ENCODE measurements around the gene ISCA2.
"Not testable (repeated sequence)": the region's sequence is repeated elsewhere in the genome, so short reads cannot be mapped to it uniquely, and the experiment has no call there.

Gene ISCA2, protein sequence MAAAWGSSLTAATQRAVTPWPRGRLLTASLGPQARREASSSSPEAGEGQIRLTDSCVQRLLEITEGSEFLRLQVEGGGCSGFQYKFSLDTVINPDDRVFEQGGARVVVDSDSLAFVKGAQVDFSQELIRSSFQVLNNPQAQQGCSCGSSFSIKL

DNA sequence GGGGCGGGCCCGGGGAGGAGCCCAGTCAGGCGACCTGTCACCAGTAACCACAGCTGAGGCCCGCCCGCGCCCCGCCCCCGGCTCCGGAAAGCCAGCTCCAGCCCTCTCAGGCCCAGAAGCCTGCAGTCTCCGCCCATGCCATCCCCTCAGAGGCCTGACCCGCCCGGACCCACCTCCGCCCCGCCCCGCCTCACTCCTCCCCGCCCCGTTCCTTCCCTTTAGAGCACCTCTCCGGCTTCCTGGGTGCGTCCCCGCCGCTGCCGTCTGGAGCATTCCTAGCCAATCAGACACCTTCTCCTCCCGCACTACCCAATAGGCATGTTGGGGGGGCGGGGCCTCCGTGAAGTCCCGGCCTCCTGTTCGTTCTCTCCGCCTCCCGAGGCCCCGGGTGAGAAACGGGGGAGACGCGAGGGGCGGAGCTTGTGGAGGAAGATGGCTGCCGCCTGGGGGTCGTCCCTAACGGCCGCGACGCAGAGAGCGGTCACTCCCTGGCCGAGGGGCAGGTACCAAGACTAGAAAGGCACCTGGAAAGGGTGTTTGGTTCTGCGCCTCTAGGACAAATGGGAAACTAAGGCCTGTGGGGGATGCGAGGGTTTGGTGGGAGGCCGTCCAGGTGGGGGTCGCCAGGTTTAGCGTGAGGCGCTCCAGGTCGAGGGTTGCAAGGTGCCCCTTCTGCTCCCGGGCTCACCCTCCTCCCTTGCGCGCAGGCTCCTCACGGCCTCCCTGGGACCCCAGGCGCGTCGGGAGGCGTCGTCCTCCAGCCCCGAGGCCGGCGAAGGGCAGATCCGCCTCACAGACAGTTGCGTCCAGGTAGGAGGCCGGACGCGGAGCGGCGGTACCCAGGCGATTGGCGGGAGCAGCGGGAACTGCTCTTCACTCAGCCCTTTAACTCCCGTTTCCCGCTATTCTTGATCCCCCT is at the start of gene ISCA2:
Gene ISCA2 (plus strand): TSS at position 423 of the 919 bp plus-strand sequence. CDS start 10 bp downstream, at position 433.
- H3K36me3 Mint-ChIP-seq = peaks cover 2% of the 10 kb centered on the region
- no peaks in the 10 kb centered on the region for H3K27me3 Mint-ChIP-seq
- H3K4me3 Mint-ChIP-seq = no peak within 1 kb of the TSS
- H3K27ac Mint-ChIP-seq = peak within 1 kb of the TSS; percentile 94
- H3K4me1 Mint-ChIP-seq (ENCODE audit: low read depth) = peaks cover 39% of the 10 kb centered on the region
- no peaks in the 10 kb centered on the region for H3K9me3 Mint-ChIP-seq (ENCODE audit: low read depth)

DNA sequence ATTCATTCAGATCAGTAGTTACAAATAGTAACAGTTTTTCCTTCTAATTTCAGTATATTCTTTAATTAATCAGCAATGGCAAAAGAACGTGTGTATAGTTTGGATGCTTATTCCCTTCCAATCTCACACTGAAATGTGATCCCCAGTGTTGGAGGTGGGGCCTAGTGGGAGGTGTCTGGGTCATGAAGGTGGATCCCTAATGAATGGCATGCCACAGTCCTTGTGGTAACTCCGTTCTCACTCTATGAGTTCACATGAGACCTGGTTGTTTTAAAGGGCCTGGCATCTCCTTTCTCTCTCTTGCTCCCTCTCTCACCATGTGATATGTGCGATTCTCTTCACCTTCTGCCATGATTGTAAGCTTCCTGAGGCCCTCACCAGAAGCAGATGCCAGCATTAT is 48.7 kb upstream of the ISCA2 start:
- Mint-ChIP-seq H3K4me1 (ENCODE audit: low read depth) (no peaks in the 10 kb centered on the region), H3K4me3 (no peak overlapping the region), H3K27me3 (peaks cover 6% of the 10 kb centered on the region), H3K27ac (no peak overlapping the region), H3K36me3 (no peaks in the 10 kb centered on the region), H3K9me3 (ENCODE audit: low read depth) (peaks cover 3% of the 10 kb centered on the region)

DNA sequence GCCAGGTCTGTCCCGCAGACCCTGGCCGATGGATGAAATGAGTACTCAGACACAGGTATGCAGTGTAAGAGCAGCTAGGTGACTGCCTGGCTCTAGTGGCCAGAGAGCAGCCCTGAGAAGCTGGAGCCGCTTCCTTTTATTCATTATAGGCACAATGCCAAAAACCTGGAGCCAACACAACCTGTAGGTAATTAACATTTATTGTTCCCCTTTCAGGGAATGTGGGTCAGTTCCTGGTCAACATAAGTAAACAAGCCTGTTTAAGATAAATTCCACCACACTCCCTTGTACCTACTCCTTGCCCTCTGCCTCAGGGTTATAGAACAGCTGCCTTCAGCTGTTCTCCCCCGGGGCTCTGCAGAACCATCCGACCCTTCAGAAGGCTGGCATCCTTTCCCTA is 39.2 kb upstream of the ISCA2 start:
- not testable (repeated sequence) for H3K4me3 Mint-ChIP-seq; H3K4me1 Mint-ChIP-seq (ENCODE audit: low read depth); H3K9me3 Mint-ChIP-seq (ENCODE audit: low read depth); H3K36me3 Mint-ChIP-seq; H3K27me3 Mint-ChIP-seq; H3K27ac Mint-ChIP-seq

DNA sequence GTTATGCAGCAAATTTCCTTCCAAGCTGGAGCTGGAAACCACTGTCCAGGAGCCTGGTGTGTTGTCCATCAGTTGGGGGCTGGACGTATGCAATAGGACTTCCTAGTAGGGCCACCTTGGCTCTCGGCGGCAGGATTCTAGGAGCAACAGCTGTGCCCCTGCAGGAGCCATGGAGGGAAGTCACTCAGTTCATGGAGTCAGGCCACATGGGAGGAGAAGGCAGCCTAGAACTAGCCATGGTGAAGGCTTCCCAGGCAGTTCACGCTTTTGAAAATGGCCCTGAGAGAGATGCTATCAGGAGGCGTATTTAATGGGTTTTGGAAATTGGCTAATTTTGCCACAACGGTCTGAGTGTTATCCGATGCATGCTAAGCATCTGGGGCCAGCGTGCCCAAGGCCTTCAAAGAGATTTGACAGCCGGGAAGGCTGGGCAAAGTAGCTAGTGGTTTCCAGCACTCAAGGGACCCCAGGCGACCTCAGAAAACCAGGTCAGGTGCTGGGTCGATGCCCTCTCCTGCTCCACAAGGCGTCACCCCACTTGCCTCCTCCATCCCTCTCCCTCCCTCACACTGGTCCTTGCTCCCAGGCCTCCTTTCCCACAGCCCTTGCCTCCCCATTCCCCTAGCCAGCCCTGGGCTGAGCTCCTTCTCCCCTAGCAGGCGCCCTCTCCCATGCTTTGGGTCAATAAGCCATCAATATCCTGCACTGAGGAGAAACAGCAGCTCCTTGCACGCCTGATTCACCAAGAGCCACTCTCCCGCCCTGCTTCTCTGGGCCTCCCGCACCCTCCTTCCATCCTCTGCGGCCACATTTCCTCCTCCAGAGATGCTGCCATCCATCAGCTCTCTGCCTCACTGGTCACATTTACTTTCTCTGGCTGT is 36.6 kb upstream of the ISCA2 start:
- H3K9me3 Mint-ChIP-seq (ENCODE audit: low read depth) = no peaks in the 10 kb centered on the region
- peaks cover 2% of the 10 kb centered on the region for H3K36me3 Mint-ChIP-seq
- H3K4me1 Mint-ChIP-seq (ENCODE audit: low read depth) = no peaks in the 10 kb centered on the region
- no peak overlapping the region for H3K4me3 Mint-ChIP-seq
- no peak overlapping the region for H3K27ac Mint-ChIP-seq
- peaks cover 4% of the 10 kb centered on the region for H3K27me3 Mint-ChIP-seq

DNA sequence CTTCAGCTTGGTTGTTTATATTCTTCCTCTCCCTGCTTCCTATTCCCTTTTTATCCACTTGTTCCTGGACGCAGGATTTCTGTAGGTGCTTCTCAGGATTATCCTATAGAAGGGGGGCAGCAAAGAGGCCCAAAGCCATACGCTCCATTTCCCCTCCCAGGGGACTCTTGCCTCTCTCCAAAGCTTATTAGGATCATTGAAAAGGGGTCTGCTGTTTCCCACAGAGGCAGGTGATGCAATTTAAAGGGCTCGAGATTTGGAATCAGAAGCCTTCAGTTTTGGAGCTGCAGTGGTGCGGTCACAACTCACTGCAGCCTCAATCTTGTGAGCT is 36.0 kb upstream of the ISCA2 start:
- Mint-ChIP-seq H3K4me1 (ENCODE audit: low read depth) (no peaks in the 10 kb centered on the region), H3K9me3 (ENCODE audit: low read depth) (no peaks in the 10 kb centered on the region), H3K27ac (no peak overlapping the region), H3K27me3 (peaks cover 4% of the 10 kb centered on the region), H3K4me3 (no peak overlapping the region), H3K36me3 (peaks cover 2% of the 10 kb centered on the region)

DNA sequence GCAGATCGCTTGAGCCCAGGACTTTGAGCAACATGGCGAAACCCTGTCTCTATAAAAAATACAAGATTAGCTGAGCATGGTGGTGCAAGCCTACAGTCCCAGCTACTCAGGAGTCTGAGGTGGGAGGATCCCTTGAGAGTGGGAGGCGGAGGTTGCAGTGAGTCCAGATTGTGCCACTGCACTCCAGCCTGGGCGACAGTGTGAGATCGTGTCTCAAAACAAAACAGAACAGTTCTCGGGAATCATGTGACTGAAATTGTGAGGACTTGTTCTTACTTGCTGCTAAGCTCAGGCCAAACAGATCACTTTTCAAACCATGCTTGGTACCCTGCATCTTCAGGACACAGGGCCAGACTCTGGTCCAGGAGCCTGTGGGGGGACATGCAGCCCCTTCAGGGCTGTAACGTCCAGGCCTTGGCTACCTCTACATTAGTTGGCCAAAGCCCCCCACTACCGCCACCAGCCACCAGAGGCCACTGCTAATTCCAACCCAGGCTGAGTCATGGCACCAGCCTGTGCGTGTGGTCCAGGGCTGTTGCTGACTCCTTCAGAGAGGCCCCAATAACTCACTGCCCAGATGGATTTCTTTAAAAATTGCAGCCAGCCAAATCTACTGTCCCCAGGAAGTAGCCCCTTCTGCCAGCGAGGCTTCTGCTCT is 34.1 kb upstream of the ISCA2 start:
- no peaks in the 10 kb centered on the region for H3K4me1 Mint-ChIP-seq (ENCODE audit: low read depth)
- H3K27ac Mint-ChIP-seq = no peak overlapping the region
- peaks cover 4% of the 10 kb centered on the region for H3K27me3 Mint-ChIP-seq
- H3K4me3 Mint-ChIP-seq = no peak overlapping the region
- H3K36me3 Mint-ChIP-seq = no peaks in the 10 kb centered on the region
- no peaks in the 10 kb centered on the region for H3K9me3 Mint-ChIP-seq (ENCODE audit: low read depth)

DNA sequence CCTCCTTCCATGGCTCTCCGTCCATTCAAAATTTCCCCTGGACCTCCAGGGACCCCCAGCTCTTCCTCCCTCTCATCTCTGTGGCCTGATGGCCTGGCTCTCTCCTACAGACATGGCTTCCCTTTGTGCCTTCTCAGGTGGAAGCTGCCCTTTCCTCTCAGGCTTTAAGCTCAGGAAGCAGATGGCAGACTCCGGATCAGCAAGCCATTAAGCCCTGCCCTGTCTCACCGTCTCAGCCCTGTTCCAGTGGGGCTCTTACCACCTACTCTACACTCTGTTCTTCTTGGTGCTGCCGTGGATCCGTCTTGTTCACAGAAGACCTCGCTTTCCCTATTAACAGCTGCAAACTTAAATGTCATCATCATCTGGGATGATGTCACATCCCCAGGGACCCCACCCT is 33.6 kb upstream of the ISCA2 start:
- Mint-ChIP-seq H3K27me3 (peaks cover 4% of the 10 kb centered on the region), H3K4me3 (no peak overlapping the region), H3K4me1 (ENCODE audit: low read depth) (no peaks in the 10 kb centered on the region), H3K9me3 (ENCODE audit: low read depth) (no peaks in the 10 kb centered on the region), H3K27ac (no peak overlapping the region), H3K36me3 (no peaks in the 10 kb centered on the region)

DNA sequence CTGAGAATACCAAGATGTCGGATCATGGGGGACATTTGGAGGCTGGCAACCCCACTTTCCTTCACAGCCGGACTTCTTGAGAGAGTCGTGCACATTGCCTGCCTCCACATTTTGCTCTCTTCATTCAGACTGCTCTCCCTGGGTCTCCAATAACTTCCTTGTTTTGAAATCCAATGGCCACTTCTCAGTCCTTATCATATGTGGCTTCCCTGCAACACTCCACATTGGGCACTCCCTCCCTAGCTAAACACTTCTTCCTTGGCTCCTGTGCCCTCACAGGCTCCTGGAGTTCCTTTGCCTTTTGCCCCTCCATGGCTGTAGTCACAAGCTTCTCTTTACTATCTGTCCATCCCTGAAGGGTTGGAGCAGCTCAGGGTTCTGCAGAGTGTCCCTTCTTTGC is 30.6 kb upstream of the ISCA2 start:
- H3K4me1 Mint-ChIP-seq (ENCODE audit: low read depth) = no peaks in the 10 kb centered on the region
- H3K36me3 Mint-ChIP-seq = no peaks in the 10 kb centered on the region
- no peak overlapping the region for H3K27ac Mint-ChIP-seq
- no peak overlapping the region for H3K4me3 Mint-ChIP-seq
- H3K9me3 Mint-ChIP-seq (ENCODE audit: low read depth) = no peaks in the 10 kb centered on the region
- H3K27me3 Mint-ChIP-seq = peaks cover 4% of the 10 kb centered on the region

DNA sequence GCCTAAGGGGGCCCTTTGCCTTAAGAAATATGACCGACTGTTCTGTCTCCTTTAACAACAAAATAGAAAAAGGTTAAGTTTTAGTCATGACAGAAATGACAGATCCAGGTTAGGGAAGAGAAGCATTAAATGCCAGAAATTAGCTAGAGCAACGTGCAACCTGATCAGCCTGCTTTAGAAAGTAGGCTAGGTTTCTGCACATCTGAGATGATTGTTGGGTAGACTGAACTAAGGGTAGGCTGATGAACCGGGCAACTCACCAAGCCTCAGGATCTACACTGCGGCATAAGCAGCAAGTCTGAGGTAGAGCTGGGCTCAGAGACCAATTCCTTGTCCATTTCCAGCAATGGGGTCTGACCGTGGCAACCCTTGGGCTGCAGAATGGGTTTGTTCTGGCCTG is 29.9 kb upstream of the ISCA2 start:
- no peaks in the 10 kb centered on the region for H3K4me1 Mint-ChIP-seq (ENCODE audit: low read depth)
- H3K9me3 Mint-ChIP-seq (ENCODE audit: low read depth) = no peaks in the 10 kb centered on the region
- no peaks in the 10 kb centered on the region for H3K36me3 Mint-ChIP-seq
- no peak overlapping the region for H3K4me3 Mint-ChIP-seq
- H3K27ac Mint-ChIP-seq = no peak overlapping the region
- peaks cover 4% of the 10 kb centered on the region for H3K27me3 Mint-ChIP-seq

DNA sequence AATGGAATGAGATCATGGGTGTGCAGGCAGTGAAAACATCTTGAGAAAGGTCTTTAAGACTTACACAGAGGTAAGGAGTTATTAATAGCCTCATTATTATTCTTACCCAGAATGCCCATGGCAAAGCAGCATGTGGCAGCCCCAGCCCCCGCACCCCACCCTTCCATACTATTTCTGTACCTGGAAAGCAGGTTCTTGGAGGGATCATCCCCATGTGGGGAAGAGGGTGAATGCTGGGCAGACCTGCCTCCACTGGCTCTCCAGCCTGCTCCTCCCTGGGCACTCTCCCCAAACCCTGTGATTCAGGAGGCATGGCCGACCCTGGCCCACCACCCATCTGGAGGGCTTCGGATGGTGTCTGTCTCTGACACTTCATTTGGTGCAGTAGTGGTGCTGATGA is 28.8 kb upstream of the ISCA2 start:
- no peaks in the 10 kb centered on the region for H3K36me3 Mint-ChIP-seq
- H3K27me3 Mint-ChIP-seq = peaks cover 4% of the 10 kb centered on the region
- H3K9me3 Mint-ChIP-seq (ENCODE audit: low read depth) = no peaks in the 10 kb centered on the region
- H3K4me3 Mint-ChIP-seq = no peak overlapping the region
- no peak overlapping the region for H3K27ac Mint-ChIP-seq
- no peaks in the 10 kb centered on the region for H3K4me1 Mint-ChIP-seq (ENCODE audit: low read depth)

DNA sequence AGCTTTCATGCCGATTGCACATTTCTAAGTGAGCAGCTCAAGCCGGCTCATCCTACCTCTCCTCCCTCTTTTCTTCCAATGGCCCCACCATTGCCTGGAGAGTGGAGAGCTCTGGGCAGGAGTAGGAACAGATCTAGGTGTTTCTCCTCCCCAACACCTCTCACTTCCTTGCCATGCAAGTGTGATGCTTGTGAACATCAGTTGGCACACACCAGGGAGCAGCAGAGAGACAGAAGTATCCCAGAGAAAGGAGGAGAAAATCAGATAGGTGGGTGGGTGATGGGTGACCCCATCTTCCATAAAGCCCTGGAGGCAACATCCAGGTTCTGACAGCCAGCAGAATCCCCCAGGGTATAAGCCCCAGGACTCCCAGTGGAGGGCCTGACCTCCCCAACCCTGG is 28.2 kb upstream of the ISCA2 start:
- Mint-ChIP-seq H3K4me3 (no peak overlapping the region), H3K4me1 (ENCODE audit: low read depth) (no peaks in the 10 kb centered on the region), H3K27me3 (no peaks in the 10 kb centered on the region), H3K9me3 (ENCODE audit: low read depth) (no peaks in the 10 kb centered on the region), H3K27ac (no peak overlapping the region), H3K36me3 (no peaks in the 10 kb centered on the region)

DNA sequence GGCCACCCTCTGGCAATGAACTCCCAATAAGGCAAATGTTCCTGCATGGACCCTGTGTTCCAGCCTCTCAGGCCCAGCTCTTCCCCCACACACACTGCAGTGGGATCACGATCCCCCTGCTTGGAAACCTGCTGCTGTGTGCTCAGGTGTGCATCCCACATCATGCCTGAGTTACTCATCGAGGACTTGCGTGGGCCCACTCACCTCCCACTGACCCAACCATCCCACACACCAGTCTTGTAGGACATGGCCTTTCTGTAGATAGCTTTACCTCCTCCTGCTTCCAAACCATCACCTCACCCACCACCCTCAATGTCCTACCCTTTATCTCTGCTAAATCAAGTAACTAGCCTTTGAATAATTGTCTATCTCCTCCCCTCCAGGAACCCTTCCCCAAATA is 25.1 kb upstream of the ISCA2 start:
- H3K9me3 Mint-ChIP-seq (ENCODE audit: low read depth) = no peaks in the 10 kb centered on the region
- no peak overlapping the region for H3K4me3 Mint-ChIP-seq
- H3K4me1 Mint-ChIP-seq (ENCODE audit: low read depth) = no peaks in the 10 kb centered on the region
- H3K36me3 Mint-ChIP-seq = no peaks in the 10 kb centered on the region
- H3K27me3 Mint-ChIP-seq = no peaks in the 10 kb centered on the region
- H3K27ac Mint-ChIP-seq = no peak overlapping the region

DNA sequence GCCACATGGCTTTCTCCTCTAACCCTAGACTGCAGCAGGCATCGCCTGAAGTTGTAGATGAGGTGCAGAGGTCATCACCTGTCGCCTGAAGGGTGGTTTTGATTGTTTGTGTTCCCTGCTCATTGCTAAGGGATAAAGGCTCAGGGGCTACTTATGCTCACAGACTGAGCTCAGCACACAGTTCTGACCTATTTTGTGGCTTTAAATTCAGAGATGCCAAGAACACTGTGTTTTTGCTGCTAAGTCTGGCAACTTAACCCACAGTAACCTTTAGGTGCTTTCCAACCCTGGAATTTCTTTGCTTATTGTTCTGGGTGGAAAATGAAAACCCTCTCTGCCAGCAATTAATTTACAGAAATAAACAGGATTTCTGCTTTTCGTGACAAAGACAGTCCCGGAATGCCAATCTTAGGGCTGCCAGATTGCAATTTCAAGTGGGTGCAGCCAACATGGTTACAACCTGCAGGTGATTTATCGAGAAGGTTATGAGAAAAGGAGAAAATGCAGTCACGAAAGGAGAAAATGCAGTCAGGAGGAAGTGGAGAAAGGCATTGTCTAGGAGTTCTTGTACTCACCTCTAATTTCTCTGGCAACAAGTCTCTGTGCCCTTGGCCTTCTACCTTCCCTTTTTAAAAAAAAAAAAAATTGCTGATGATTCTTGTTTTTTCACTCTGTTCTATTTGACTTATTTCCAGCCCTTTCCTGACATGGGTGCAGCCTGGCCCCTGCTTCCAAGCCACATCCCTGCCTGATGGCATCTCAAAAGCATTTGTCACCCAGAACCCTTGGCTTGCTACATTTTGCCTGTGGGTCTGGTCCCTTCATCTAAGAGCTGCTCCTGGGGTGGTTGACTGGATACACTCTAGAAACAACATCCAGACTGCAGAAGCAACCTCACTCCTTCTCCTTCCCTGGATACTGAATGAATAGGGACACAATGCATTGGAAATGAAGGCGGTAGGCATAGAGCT is 23.7 kb upstream of the ISCA2 start:
- Mint-ChIP-seq H3K4me1 (ENCODE audit: low read depth) (no peaks in the 10 kb centered on the region), H3K4me3 (no peak overlapping the region), H3K27me3 (no peaks in the 10 kb centered on the region), H3K9me3 (ENCODE audit: low read depth) (no peaks in the 10 kb centered on the region), H3K27ac (no peak overlapping the region), H3K36me3 (no peaks in the 10 kb centered on the region)

DNA sequence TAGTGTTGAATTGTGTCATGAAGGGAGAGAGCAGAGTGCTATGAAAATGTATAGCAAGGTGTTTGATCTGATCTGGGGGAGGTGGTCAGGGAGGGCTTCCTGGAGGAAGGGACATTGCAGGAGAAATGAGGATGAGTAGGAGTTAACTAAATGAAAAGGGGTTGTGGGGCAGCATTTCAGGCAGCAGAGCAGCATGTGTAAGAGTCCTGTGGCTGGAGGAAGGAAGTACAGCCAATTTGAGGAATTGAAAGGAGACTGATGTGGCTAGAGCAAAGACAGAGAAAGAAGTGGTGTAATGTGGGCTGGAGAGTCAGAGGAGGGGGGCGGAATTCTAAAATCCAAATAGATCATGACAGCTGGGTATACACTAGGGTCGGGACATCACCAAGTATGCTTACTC is 21.0 kb upstream of the ISCA2 start:
- Mint-ChIP-seq H3K27ac (no peak overlapping the region), H3K4me1 (ENCODE audit: low read depth) (no peaks in the 10 kb centered on the region), H3K4me3 (no peak overlapping the region), H3K36me3 (peaks cover 2% of the 10 kb centered on the region), H3K9me3 (ENCODE audit: low read depth) (no peaks in the 10 kb centered on the region), H3K27me3 (no peaks in the 10 kb centered on the region)

Data from activated naive CD8-positive, alpha-beta T cell (primary cell).